NT2/D1 (cell line): Measurements from ENCODE around the gene ENPEP.

Source experiments
- SUZ12 ChIP-seq: IDR thresholded peaks from 2 replicates; pipeline ENCODE4 v1.6.1; 2011; ENCODE audit not compliant: insufficient read length, insufficient read depth; ENCODE audit errors: extremely low read depth
- YY1 ChIP-seq: IDR thresholded peaks from 2 replicates; pipeline ENCODE4 v1.6.1; 2011; ENCODE audit not compliant: insufficient read length, insufficient read depth

DNA sequence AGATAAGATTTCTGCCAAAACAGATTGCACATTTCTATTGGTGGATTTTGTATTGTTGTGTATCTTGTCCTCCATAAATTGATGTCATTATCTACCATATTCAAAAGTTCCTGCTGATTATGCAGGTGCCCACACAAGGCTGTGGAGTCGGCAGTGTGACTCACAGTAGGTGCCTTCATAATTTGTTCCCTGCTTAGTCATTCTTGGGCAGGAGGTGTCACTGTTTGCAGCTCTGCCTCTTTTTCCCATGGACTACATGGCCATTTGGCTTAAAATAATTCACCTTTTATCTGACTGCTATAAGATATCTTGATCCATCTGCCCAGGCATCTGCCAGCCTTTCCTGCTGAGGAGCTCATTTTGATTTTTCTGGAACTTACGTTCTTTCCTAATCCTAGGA, 33.6 kb upstream of the ENPEP start:
- TF ChIP-seq YY1 (no peak), SUZ12 (no peak)
